Measurements from ENCODE around the gene PODXL2. TPM values are rescaled to one million over a fixed set of nuclear protein-coding genes. Genes with fewer than 3 reads are reported as not detected.

PODXL2 gene
- total and polyA plus RNA-seq, 12 donors: 11.9 to 52.4 (median 23.8) TPM

GRCh38 chr3:127662001-127662469 is 33.0 kb downstream of the PODXL2 start:
- Histone ChIP-seq H3K27ac (no peak overlapping the region), H3K36me3 (replicated peaks in 1 of 2) (no peaks in the 10 kb centered on the region), H3K27me3 (no peaks in the 10 kb centered on the region), H3K4me3 (no peak overlapping the region), H3K9me3 (replicated peaks in 1 of 3) (no peaks in the 10 kb centered on the region), H3K4me1 (replicated peaks in 1 of 2) (peaks cover 0 to 5% of the 10 kb centered on the region in 2 donors)
- intact Hi-C loops (cut with DNase I): no loop called here
- WGBS, 4 donors: 77 to 90% (median 82%) methylated on average over 11 of the region's 11 CpGs
- TF ChIP-seq POLR2A (IDR thresholded peaks at IDR 0.05): no peak
- TF ChIP-seq CTCF (IDR thresholded peaks at IDR 0.05): no peak
- DNase-seq: no peak

GRCh38 chr3:127663151-127663550 is 34.2 kb downstream of the PODXL2 start:
- no peak for TF ChIP-seq CTCF (IDR thresholded peaks at IDR 0.05)
- TF ChIP-seq POLR2A (IDR thresholded peaks at IDR 0.05): no peak
- DNase-seq: no peak
- Histone ChIP-seq H3K4me1 (replicated peaks in 1 of 2) (peaks cover 0 to 5% of the 10 kb centered on the region in 2 donors), H3K4me3 (no peak overlapping the region), H3K9me3 (replicated peaks in 1 of 3) (no peaks in the 10 kb centered on the region), H3K36me3 (replicated peaks in 1 of 2) (no peaks in the 10 kb centered on the region), H3K27me3 (no peaks in the 10 kb centered on the region), H3K27ac (no peak overlapping the region)
- intact Hi-C loops (cut with DNase I): no loop called here
- 84 to 91% (median 86%) methylated on average over 5 of the region's 5 CpGs for WGBS, 4 donors

- Histone ChIP-seq H3K4me1 (replicated peaks in 1 of 2) (no peaks in the 10 kb centered on the region), H3K27me3 (no peaks in the 10 kb centered on the region), H3K27ac (no peak overlapping the region), H3K9me3 (replicated peaks in 1 of 3) (no peaks in the 10 kb centered on the region), H3K4me3 (no peak overlapping the region), H3K36me3 (replicated peaks in 1 of 2) (no peaks in the 10 kb centered on the region)
- no peak for DNase-seq
- TF ChIP-seq POLR2A (IDR thresholded peaks at IDR 0.05) (no peak), CTCF (IDR thresholded peaks at IDR 0.05) (no peak)
- intact Hi-C loops (cut with DNase I): no loop called here
- 69 to 72% (median 71%) methylated on average over 2 of the region's 2 CpGs for WGBS, 4 donors
Observed at GRCh38 chr3:127665165-127665564, 36.2 kb downstream of the PODXL2 start.

GRCh38 chr3:127665586-127665985 is 36.6 kb downstream of the PODXL2 start:
- H3K4me3 ChIP-seq: no peak overlapping the region
- no peak for DNase-seq
- H3K27ac ChIP-seq: no peak overlapping the region
- H3K4me1 ChIP-seq (replicated peaks in 1 of 2): no peaks in the 10 kb centered on the region
- TF ChIP-seq CTCF (IDR thresholded peaks at IDR 0.05) (no peak), POLR2A (IDR thresholded peaks at IDR 0.05) (no peak)
- no peaks in the 10 kb centered on the region for H3K9me3 ChIP-seq (replicated peaks in 1 of 3)
- WGBS, 4 donors: 92 to 99% (median 96%) methylated on average over 3 of the region's 3 CpGs
- H3K27me3 ChIP-seq: no peaks in the 10 kb centered on the region
- intact Hi-C loops (cut with DNase I): no loop called here
- no peaks in the 10 kb centered on the region for H3K36me3 ChIP-seq (replicated peaks in 1 of 2)

Data from adrenal gland (tissue), 12 donors.